Choroid plexus epithelial cell (primary cell): ENCODE data around the gene CNTN5.

Source experiments
- DNase-seq: peaks from one replicate; pipeline ENCODE4 v3.0.0-alpha.2; 2010; ENCODE audit warnings: low read depth
- H3K4me3 ChIP-seq: 2 replicates; pipeline ENCODE4 v1.5.1; 2011; ENCODE audit warnings: low read depth, mild to moderate bottlenecking, control low read depth, low read length, moderate library complexity
- TF ChIP-seq, protein P1 (sequence below): conservative IDR thresholded peaks from 2 replicates; pipeline ENCODE4 v1.5.1; 2011; ENCODE audit warnings: low read depth, mild to moderate bottlenecking, control low read depth, inconsistent platforms, low read length, moderate library complexity

Gene CNTN5

GRCh38 chr11:99020352-99021225, at the start of gene CNTN5:
Gene CNTN5, plus strand, starts transcription at chr11:99020949.
- DNase-seq: peak; percentile 63
- peak within 1 kb of the TSS; percentile 59 for H3K4me3 ChIP-seq
- TF ChIP-seq, protein P1, sequence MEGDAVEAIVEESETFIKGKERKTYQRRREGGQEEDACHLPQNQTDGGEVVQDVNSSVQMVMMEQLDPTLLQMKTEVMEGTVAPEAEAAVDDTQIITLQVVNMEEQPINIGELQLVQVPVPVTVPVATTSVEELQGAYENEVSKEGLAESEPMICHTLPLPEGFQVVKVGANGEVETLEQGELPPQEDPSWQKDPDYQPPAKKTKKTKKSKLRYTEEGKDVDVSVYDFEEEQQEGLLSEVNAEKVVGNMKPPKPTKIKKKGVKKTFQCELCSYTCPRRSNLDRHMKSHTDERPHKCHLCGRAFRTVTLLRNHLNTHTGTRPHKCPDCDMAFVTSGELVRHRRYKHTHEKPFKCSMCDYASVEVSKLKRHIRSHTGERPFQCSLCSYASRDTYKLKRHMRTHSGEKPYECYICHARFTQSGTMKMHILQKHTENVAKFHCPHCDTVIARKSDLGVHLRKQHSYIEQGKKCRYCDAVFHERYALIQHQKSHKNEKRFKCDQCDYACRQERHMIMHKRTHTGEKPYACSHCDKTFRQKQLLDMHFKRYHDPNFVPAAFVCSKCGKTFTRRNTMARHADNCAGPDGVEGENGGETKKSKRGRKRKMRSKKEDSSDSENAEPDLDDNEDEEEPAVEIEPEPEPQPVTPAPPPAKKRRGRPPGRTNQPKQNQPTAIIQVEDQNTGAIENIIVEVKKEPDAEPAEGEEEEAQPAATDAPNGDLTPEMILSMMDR: peak; percentile 35

DNA sequence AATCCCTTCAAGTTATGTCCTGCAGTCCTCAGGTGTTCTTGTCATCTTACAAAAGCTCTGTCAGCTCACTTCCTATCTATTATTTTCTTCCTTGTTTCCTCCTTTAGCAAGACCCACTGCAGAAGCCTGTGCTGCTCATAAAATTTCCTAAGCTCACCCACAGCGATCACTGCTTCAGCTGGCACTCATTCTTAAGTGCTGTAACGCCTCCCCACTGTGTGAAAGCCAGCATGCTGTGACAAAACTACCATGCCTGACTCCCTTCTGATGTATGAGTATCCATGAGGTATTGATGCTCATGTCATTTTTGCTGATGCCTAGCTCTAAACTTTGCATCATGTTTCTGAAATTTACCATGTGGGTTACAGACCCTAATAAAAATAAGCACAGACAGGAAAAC, 41.5 kb upstream of the CNTN5 start:
- no peak overlapping the region for H3K4me3 ChIP-seq
- DNase-seq: no peak
- TF ChIP-seq, protein P1: no peak

DNA sequence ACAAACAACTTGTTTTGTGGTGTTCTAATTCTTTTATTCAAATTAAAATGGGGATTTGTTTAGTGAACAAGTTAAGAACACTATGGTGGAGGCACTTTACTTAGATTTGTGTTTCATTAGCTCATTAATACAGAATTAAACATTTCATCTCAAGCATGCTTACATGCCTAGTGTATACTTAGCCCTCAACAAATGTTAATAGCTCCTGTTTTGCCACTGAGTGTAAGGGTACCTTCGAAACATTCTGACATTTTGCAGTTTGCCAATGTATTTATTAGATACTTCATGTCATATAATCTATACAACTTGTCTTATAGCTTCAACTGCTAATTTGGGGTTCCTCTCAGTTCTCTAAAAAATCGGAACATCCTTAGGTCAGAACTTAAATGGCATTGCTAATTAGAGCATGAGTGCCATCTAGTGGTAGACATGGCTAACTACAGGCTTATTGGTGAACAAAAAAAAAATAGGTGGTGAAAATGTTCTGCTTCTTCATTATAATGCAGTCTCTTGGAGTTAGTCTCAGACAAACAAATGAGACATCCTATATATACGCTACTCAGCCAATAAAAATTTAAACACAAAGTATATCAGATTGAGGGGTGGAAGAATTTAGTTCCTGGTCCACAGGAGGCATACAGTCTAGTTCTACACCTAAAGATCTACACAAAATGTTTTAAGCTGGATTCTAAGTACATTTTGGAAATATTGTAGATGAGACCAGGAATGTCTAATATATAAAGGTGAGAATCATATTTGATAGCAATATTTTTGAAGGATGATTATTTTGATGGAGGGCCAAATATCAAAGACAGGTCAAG, 4.9 kb upstream of the CNTN5 start:
- TF ChIP-seq, protein P1: peak; percentile 77
- DNase-seq: peak; percentile 78

DNA sequence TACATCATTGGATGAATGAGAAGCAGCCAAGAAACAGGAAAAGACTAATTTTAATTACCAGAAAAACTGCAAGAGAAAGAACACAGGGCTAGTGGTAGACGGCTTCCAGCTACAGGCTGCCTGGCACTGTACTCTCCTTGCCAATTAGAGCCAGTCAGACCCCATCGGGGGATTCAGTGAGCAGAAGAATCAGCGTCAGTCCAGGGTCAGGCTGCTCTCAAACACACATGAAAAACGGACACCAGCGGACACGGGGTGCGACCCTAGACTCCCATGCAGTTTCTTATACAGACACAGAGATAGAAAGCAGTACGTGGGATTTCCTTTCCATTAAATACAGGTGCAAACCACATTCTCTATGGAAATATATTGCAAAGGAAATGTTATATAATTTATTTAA, 1.1 kb upstream of the CNTN5 start:
- TF ChIP-seq, protein P1: no peak
- no peak for DNase-seq

More for the DNA sequence above, 4.9 kb upstream of the CNTN5 start:
- H3K4me3 ChIP-seq: no peak overlapping the region

GRCh38 chr11:99037057-99037456, 16.3 kb downstream of the CNTN5 start:
- TF ChIP-seq, protein P1: no peak
- no peak overlapping the region for H3K4me3 ChIP-seq
- DNase-seq: no peak

More for the DNA sequence above, 1.1 kb upstream of the CNTN5 start:
- no peak overlapping the region for H3K4me3 ChIP-seq

DNA sequence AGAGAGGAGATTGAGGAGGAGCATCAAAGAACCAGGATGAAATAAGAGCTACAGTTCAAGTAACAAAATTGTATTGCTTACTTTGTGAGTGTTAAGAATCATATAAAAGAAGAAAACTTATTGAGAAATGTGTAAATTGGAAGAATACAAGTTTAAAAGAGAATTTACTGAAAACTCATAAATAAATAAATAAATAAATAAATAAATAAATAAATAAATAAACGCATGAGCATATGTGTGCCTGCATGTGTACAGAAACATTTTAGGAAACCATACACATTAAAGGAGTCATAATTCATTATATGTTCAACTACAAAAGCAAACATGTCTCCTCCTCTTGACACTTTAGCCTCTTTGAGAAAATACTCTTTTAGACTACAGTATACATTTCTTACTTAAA, 42.6 kb downstream of the CNTN5 start:
- H3K4me3 ChIP-seq: no peak overlapping the region
- DNase-seq: no peak
- TF ChIP-seq, protein P1: no peak
